ENCODE measurements around the gene CASTOR1. TPM values are rescaled to one million over a fixed set of nuclear protein-coding genes. Genes with fewer than 3 reads are reported as not detected.
A peak's percentile ranks its signal among the peaks of the same experiment; 100 is the strongest.

CASTOR1 gene
- total RNA-seq, 1 donor from 2014 or later: 15.9 TPM

DNA sequence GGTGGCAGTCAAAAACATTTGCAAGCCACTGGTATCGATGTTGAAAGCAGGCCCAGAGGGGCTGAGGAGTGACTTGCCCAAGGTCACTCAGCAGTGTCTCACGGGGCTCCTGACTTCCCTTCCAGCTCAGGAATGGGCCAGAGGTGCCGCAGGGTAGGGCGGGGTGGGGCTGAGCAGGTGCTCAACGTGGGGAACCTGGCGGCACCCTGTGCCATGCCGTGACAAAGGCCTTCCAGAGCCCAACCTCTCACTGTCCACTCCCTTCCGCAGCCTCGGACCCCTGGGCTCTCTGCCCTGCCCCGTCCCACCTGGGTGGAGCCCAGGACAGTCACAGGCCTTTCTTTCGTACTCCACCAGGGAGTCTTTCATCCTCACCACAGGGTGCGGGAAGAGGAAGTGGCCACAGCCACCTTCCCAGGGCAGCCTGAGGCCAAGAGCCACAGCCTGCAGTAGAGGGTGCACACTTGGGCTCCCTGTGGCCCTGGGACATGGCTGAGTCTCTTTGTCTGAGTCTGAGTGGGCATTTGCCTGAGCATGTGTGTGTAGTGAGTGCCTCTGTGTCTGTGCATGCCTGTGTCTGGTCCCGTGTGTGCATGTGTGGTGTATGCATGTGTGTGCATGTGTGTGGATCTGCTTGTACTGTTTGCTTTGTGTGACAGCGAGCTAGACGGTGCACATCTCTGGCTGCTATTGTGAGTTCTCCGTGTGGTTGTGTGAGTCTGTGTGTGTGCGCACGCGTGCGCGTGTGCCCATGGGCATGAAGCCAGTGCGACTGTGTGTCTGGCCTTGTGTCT lies 36.7 kb downstream of the CASTOR1 start:
- H3K27me3 ChIP-seq: no peaks in the 10 kb centered on the region
- H3K4me1 ChIP-seq: peaks cover 26% of the 10 kb centered on the region
- DNase-seq (no peak), ATAC-seq (peak; percentile 1)
- H3K27ac ChIP-seq: no peak overlapping the region
- no peaks in the 10 kb centered on the region for H3K9me3 ChIP-seq
- H3K4me3 ChIP-seq: no peak overlapping the region
- intact Hi-C loops (cut with DNase I): no loop called here
- TF ChIP-seq, protein P1, sequence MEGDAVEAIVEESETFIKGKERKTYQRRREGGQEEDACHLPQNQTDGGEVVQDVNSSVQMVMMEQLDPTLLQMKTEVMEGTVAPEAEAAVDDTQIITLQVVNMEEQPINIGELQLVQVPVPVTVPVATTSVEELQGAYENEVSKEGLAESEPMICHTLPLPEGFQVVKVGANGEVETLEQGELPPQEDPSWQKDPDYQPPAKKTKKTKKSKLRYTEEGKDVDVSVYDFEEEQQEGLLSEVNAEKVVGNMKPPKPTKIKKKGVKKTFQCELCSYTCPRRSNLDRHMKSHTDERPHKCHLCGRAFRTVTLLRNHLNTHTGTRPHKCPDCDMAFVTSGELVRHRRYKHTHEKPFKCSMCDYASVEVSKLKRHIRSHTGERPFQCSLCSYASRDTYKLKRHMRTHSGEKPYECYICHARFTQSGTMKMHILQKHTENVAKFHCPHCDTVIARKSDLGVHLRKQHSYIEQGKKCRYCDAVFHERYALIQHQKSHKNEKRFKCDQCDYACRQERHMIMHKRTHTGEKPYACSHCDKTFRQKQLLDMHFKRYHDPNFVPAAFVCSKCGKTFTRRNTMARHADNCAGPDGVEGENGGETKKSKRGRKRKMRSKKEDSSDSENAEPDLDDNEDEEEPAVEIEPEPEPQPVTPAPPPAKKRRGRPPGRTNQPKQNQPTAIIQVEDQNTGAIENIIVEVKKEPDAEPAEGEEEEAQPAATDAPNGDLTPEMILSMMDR (IDR thresholded peaks at IDR 0.05): no peak
- no peaks in the 10 kb centered on the region for H3K36me3 ChIP-seq

DNA sequence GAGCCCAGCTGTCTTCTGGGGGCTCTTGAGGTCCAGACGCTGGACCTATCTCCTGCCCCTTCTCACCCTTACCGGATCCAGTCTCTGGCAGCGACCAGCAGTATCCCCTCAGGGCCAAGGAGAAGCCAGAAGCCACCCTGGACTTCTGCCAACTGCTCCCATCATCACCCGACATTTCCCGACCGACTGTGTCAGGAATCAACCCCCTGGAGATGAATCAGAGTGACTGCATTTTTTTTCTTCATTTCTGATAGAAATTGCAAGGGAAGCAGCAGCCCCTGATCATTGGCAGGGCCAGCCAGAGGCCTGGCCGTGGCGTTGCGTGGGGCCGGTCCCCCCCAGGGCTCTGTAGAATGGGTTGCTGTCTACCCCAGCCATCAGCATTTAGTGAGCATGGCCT lies 37.6 kb downstream of the CASTOR1 start:
- Histone ChIP-seq H3K27me3 (peaks cover 6% of the 10 kb centered on the region), H3K36me3 (no peaks in the 10 kb centered on the region), H3K4me3 (no peak overlapping the region), H3K9me3 (no peaks in the 10 kb centered on the region), H3K4me1 (peaks cover 29% of the 10 kb centered on the region), H3K27ac (no peak overlapping the region)
- DNase-seq (no peak), ATAC-seq (no peak)
- TF ChIP-seq, protein P1 (IDR thresholded peaks at IDR 0.05): no peak
- intact Hi-C loops (cut with DNase I): no loop called here

DNA sequence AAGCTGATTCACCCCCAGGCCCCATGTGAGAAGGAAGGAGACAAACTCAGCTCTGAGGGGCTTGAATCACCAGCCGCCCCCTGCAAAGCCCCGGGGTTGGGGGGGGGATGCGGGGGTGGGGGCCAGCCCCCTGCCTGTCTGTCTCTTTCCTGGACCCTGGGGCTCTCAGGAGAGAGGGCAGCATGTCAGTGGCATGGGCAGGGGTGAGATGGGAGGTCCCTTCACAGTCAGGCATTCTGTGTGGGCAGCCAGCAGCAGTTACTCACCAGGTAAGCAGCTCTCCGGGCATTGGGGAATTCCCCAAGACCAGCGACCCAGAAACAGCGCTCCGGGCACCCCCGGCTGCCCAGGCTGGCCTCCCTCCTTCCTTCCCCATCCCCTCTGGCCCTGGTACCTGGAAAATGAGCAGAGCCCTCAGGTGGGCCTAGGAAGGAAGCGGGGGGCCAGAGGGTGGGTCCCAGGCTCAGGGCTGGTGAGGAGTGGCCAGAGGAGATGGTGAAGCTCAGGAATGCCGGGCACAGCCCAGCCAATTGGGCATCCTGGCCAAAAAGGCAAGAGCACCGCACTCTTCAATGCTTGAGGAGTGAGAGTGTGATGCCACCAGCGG lies 38.5 kb downstream of the CASTOR1 start:
- Histone ChIP-seq H3K9me3 (no peaks in the 10 kb centered on the region), H3K36me3 (no peaks in the 10 kb centered on the region), H3K4me1 (peaks cover 28% of the 10 kb centered on the region), H3K27ac (no peak overlapping the region), H3K4me3 (no peak overlapping the region), H3K27me3 (peaks cover 10% of the 10 kb centered on the region)
- TF ChIP-seq, protein P1 (IDR thresholded peaks at IDR 0.05): no peak
- intact Hi-C loops (cut with DNase I): no loop called here
- DNase-seq: no peak
- peak; percentile 37 for ATAC-seq

DNA sequence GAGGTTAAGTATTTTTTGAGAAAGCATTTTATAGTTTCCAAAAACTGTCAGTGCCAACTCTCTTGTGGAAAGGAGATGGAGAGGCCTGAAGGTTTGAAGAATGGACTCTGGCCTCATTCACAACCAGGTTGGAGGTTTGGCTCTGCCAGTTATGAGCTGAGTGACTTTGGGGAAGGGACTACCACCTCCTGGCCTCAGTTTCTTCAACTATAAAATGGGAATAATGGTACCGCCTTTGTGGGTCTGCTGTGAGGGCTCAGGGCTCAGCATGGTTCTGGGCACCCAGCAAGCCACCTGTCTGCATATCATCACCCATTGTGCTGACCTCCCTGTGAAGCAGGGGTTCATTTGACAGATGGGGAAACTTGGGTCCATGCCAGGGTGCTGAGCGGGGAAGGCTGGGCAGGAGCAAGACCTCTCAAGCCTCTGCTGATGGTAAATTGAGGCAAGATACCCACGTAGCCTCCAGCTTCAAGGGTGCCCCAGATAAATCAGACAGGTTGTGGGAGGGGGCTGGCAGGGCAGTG lies 39.2 kb downstream of the CASTOR1 start:
- peaks cover 29% of the 10 kb centered on the region for H3K4me1 ChIP-seq
- no peaks in the 10 kb centered on the region for H3K36me3 ChIP-seq
- H3K9me3 ChIP-seq: no peaks in the 10 kb centered on the region
- TF ChIP-seq, protein P1 (IDR thresholded peaks at IDR 0.05): no peak
- ATAC-seq (no peak), DNase-seq (no peak)
- H3K27ac ChIP-seq: no peak overlapping the region
- intact Hi-C loops (cut with DNase I): no loop called here
- H3K4me3 ChIP-seq: no peak overlapping the region
- peaks cover 11% of the 10 kb centered on the region for H3K27me3 ChIP-seq

DNA sequence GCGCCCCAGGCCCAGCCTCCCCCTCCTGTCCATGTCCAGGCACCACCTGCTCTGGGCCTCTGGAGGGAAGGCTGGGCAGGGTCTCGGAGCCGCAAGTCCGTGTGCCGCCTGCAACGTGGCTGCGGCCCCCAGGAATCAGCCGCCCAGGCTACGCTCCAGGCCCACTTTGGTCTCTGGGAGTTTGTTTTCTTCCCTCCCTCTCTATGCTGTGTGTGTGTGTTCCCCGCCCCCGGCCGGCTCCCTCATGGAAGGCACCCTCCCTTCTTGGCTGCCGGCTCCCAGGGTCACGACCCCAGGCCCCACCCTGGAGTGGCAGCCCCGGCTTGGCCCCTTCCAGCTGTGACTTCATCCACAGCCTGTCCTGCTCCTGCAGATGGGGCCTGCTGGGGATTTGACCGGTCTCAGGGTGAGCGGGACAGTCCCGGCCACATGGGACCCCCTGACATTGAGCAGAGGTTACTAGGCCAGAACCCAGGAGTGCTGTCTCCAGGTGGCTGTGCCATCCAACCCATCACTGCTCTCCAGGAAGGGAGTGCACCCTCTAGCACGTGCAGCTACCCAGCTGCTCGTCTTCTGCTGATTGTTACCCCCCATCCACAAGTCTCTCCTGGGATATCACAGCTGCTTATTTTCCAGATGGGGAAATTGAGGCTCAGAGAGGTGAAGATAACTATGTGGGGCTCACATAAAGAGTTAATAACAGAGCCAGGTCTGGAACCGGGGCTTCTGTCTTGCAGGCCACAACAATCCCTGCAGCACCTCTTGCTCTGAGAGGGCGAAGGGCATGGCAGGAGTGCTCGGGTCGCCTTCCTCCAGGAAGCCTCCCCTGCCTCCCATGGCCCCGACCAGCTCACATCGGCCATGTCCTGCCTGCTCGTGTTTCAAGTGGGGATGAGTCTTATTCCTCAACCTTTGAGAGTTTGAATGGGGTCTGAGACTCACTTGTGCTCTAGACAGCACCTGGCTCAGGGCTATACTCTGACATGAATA lies 40.0 kb downstream of the CASTOR1 start:
- H3K27ac ChIP-seq: no peak overlapping the region
- no peaks in the 10 kb centered on the region for H3K9me3 ChIP-seq
- intact Hi-C loops (cut with DNase I): no loop called here
- H3K27me3 ChIP-seq: peaks cover 11% of the 10 kb centered on the region
- H3K4me1 ChIP-seq: peaks cover 29% of the 10 kb centered on the region
- TF ChIP-seq, protein P1 (IDR thresholded peaks at IDR 0.05): no peak
- no peak for DNase-seq
- no peak overlapping the region for H3K4me3 ChIP-seq
- ATAC-seq: no peak
- no peaks in the 10 kb centered on the region for H3K36me3 ChIP-seq
